Fibroblast of lung (primary cell): ENCODE results near the gene SLIT3. TPM values are rescaled to one million over a fixed set of nuclear protein-coding genes. Genes with fewer than 3 reads are reported as not detected.

Experiments
- DNase-seq, 2 donors: peaks; one replicate each; pipeline versions ENCODE4 v3.0.0 to v3.0.0-alpha.2; 2010; ENCODE audit warnings: low read depth in 2 of 2
- H2AFZ ChIP-seq: 2 replicates; pipeline ENCODE4 v1.5.1; 2012; ENCODE audit warnings: low read length, control low read depth, inconsistent platforms
- H3K27ac ChIP-seq: 2 replicates; pipeline ENCODE4 v1.5.1; 2011; ENCODE audit warnings: low read length, control low read depth; ENCODE audit not compliant: insufficient read depth
- H3K27me3 ChIP-seq: 2 replicates; pipeline ENCODE4 v1.5.1; 2011; ENCODE audit warnings: mild to moderate bottlenecking, low read length; ENCODE audit not compliant: control insufficient read depth, insufficient read depth
- H3K36me3 ChIP-seq: 2 replicates; pipeline ENCODE4 v1.5.1; 2011; ENCODE audit warnings: low read length; ENCODE audit not compliant: control insufficient read depth, insufficient read depth
- H3K4me1 ChIP-seq: 2 replicates; pipeline ENCODE4 v1.5.1; 2011; ENCODE audit warnings: low read length; ENCODE audit not compliant: control insufficient read depth, insufficient read depth; ENCODE audit errors: extremely low read depth
- H3K4me2 ChIP-seq: 2 replicates; pipeline ENCODE4 v1.5.1; 2011; ENCODE audit warnings: low read length, control low read depth; ENCODE audit not compliant: insufficient read depth; ENCODE audit errors: extremely low read depth
- H3K4me3 ChIP-seq, 4 experiments: fragments of 200-600 bp in 1 of 4; sonication (generic) in 1 of 4; replicated peaks in 1 of 4; 2 replicates each; pipeline ENCODE4 v1.5.1; 2011 to 2016; ENCODE audit warnings: low read length in 4 of 4, low read depth in 3 of 4, mild to moderate bottlenecking in 3 of 4, control low read depth in 2 of 4, inconsistent platforms in 1 of 4, mixed read lengths in 1 of 4; ENCODE audit not compliant: insufficient read depth in 1 of 4; ENCODE audit errors: control extremely low read depth in 1 of 4
- H3K79me2 ChIP-seq: 2 replicates; pipeline ENCODE4 v1.5.1; 2012; ENCODE audit warnings: mild to moderate bottlenecking, low read length, inconsistent platforms; ENCODE audit not compliant: control insufficient read depth, insufficient read depth
- H3K9ac ChIP-seq: 2 replicates; pipeline ENCODE4 v1.5.1; 2011; ENCODE audit warnings: mild to moderate bottlenecking, low read length, control low read depth; ENCODE audit not compliant: insufficient read depth
- H3K9me3 ChIP-seq: 2 replicates; pipeline ENCODE4 v1.5.1; 2012; ENCODE audit warnings: low read depth, low read length; ENCODE audit not compliant: control insufficient read depth, insufficient read depth
- H4K20me1 ChIP-seq: 2 replicates; pipeline ENCODE4 v1.5.1; 2011; ENCODE audit warnings: low read length; ENCODE audit not compliant: control insufficient read depth, insufficient read depth; ENCODE audit errors: extremely low read depth
- CTCF ChIP-seq, 2 donors: IDR thresholded peaks in 1 of 2; conservative IDR thresholded peaks in 1 of 2; 1 replicate in 1 of 2; 2 replicates in 1 of 2; pipeline ENCODE4 v1.5.1; 2011 to 2012; ENCODE audit warnings: low read length in 2 of 2, control low read depth in 1 of 2, inconsistent platforms in 1 of 2, low read depth in 1 of 2, mild to moderate bottlenecking in 1 of 2
- EZH2 ChIP-seq: IDR thresholded peaks from 2 replicates; pipeline ENCODE4 v1.5.1; 2012; ENCODE audit warnings: low read length, control low read depth, mild to moderate bottlenecking; ENCODE audit errors: missing control alignments
- polyA plus RNA-seq, 2 donors: library from polyadenylated mRNA; depleted of rRNA in 1 of 2; stranded (reverse) in 1 of 2; unstranded in 1 of 2; fragments of >200 nt; gene quantifications; 2 replicates each; pipeline ENCODE4 v1.2.1, GENCODE V29; 2011 to 2012; ENCODE audit warnings: missing spikeins in 1 of 2
- total RNA-seq: library from RNA; depleted of rRNA; stranded (reverse); fragments of >200 nt; gene quantifications from 2 replicates; pipeline ENCODE4 v1.2.1, GENCODE V29; 2014

The SLIT3 gene
- total and polyA plus RNA-seq, 2 donors (not counting 1 experiment from before 2014, with no cell fraction given): 1.6 to 4.6 TPM

GRCh38 chr5:169305366-169305765 is 4.4 kb upstream of the SLIT3 start:
- Histone ChIP-seq H3K27ac (no peak overlapping the region), H3K4me3 (no peak overlapping the region), H3K79me2 (no peaks in the 10 kb centered on the region), H3K36me3 (no peaks in the 10 kb centered on the region), H3K27me3 (peaks cover 10% of the 10 kb centered on the region), H3K9me3 (no peaks in the 10 kb centered on the region), H3K4me1 (peaks cover 3% of the 10 kb centered on the region), H3K4me2 (no peak overlapping the region), H4K20me1 (no peaks in the 10 kb centered on the region), H3K9ac (no peak overlapping the region), H2AFZ (no peak overlapping the region)
- TF ChIP-seq CTCF (conservative IDR thresholded peaks at IDR 0.05 in 1 of 2, IDR thresholded peaks at IDR 0.05 in 1 of 2; ENCODE audit: low read depth in 1 of 2, low read length in 2 of 2) (no peak), EZH2 (no peak)
- no peak for DNase-seq

GRCh38 chr5:169304175-169304574 is 3.2 kb upstream of the SLIT3 start:
- no peak for DNase-seq
- peaks cover 4% of the 10 kb centered on the region for H3K4me1 ChIP-seq

GRCh38 chr5:169303119-169303515 is 2.2 kb upstream of the SLIT3 start:
- TF ChIP-seq CTCF (conservative IDR thresholded peaks at IDR 0.05 in 1 of 2, IDR thresholded peaks at IDR 0.05 in 1 of 2; ENCODE audit: low read depth in 1 of 2, low read length in 2 of 2) (no peak), EZH2 (no peak)
- Histone ChIP-seq H3K4me1 (peaks cover 4% of the 10 kb centered on the region), H3K36me3 (no peaks in the 10 kb centered on the region), H3K9ac (no peak overlapping the region), H3K27me3 (peaks cover 17% of the 10 kb centered on the region), H3K4me3 (no peak overlapping the region), H3K4me2 (no peak overlapping the region), H2AFZ (no peak overlapping the region), H4K20me1 (no peaks in the 10 kb centered on the region), H3K9me3 (no peaks in the 10 kb centered on the region), H3K79me2 (no peaks in the 10 kb centered on the region), H3K27ac (no peak overlapping the region)
- DNase-seq: no peak

More at GRCh38 chr5:169304175-169304574, 3.2 kb upstream of the SLIT3 start:
- Histone ChIP-seq H3K27me3 (peaks cover 12% of the 10 kb centered on the region), H3K9ac (no peak overlapping the region), H4K20me1 (no peaks in the 10 kb centered on the region), H3K79me2 (no peaks in the 10 kb centered on the region), H3K4me2 (no peak overlapping the region), H3K27ac (no peak overlapping the region), H3K36me3 (no peaks in the 10 kb centered on the region), H3K4me3 (no peak overlapping the region), H3K9me3 (no peaks in the 10 kb centered on the region), H2AFZ (no peak overlapping the region)
- TF ChIP-seq CTCF (conservative IDR thresholded peaks at IDR 0.05 in 1 of 2, IDR thresholded peaks at IDR 0.05 in 1 of 2; ENCODE audit: low read depth in 1 of 2, low read length in 2 of 2): no peak
- TF ChIP-seq EZH2: no peak
